Mesothelial cell of epicardium (in vitro differentiated cells): ENCODE results near the gene STX4. TPM values are rescaled to one million over a fixed set of nuclear protein-coding genes. Genes with fewer than 3 reads are reported as not detected.

Source experiments
- DNase-seq, 2 experiments: peaks; one replicate each; pipeline ENCODE4 v3.0.0; 2021; ENCODE audit warnings: low spot score in 2 of 2; ENCODE audit not compliant: unreplicated experiment in 2 of 2
- H3K27ac Mint-ChIP-seq: 2 replicates; pipeline ENCODE4 v1.8.0; 2021; ENCODE audit warnings: mixed read lengths
- H3K27me3 Mint-ChIP-seq: 2 replicates; pipeline ENCODE4 v1.8.0; 2021; ENCODE audit warnings: low read depth, mixed read lengths
- H3K36me3 Mint-ChIP-seq: 2 replicates; pipeline ENCODE4 v1.8.0; 2021; ENCODE audit warnings: mixed read lengths
- H3K4me1 Mint-ChIP-seq: 2 replicates; pipeline ENCODE4 v1.8.0; 2021; ENCODE audit warnings: mixed read lengths
- H3K4me3 Mint-ChIP-seq: 2 replicates; pipeline ENCODE4 v1.8.0; 2021; ENCODE audit warnings: mild to moderate bottlenecking, moderate library complexity, mixed read lengths
- H3K9me3 Mint-ChIP-seq: 2 replicates; pipeline ENCODE4 v1.8.0; 2021; ENCODE audit warnings: mixed read lengths
- total RNA-seq: library from RNA; stranded (reverse); gene quantifications from 3 replicates; pipeline ENCODE4 v1.2.1, GENCODE V29; 2021
- TF ChIP-seq, protein P1 (sequence below): fragments of 200-600 bp; sonication (generic); IDR thresholded peaks from one replicate; pipeline ENCODE4 v1.5.0; 2021; ENCODE audit warnings: antibody characterized with exemption; ENCODE audit not compliant: unreplicated experiment

STX4 gene
- total RNA-seq, 1 donor from 2014 or later = 42.8 TPM

DNA sequence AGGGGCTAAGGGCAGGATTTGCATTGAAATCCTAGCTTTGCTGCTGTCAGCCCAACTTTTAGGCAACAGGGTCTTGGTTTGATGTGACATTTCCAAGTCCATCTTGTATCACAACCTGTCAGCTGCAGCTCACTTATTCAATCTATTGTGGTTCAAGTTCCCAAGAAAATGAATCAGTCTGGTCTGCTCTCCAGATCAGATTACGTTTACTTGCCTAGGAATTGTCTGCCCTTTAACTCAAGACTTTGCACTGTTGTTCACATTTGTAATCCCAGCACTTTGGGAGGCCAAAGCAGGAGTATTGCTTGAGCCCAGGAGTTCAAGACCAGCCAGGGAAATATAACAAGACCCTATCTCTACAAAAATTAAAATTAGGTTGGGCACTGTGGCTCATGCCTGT is 10.0 kb downstream of the STX4 start:
- H3K4me3 Mint-ChIP-seq = no peak overlapping the region
- peaks cover 2% of the 10 kb centered on the region for H3K27me3 Mint-ChIP-seq
- H3K4me1 Mint-ChIP-seq = no peaks in the 10 kb centered on the region
- TF ChIP-seq, protein P1, sequence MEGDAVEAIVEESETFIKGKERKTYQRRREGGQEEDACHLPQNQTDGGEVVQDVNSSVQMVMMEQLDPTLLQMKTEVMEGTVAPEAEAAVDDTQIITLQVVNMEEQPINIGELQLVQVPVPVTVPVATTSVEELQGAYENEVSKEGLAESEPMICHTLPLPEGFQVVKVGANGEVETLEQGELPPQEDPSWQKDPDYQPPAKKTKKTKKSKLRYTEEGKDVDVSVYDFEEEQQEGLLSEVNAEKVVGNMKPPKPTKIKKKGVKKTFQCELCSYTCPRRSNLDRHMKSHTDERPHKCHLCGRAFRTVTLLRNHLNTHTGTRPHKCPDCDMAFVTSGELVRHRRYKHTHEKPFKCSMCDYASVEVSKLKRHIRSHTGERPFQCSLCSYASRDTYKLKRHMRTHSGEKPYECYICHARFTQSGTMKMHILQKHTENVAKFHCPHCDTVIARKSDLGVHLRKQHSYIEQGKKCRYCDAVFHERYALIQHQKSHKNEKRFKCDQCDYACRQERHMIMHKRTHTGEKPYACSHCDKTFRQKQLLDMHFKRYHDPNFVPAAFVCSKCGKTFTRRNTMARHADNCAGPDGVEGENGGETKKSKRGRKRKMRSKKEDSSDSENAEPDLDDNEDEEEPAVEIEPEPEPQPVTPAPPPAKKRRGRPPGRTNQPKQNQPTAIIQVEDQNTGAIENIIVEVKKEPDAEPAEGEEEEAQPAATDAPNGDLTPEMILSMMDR = no peak
- no peak overlapping the region for H3K27ac Mint-ChIP-seq
- peaks cover 5% of the 10 kb centered on the region for H3K36me3 Mint-ChIP-seq
- no peak for DNase-seq
- H3K9me3 Mint-ChIP-seq = peaks cover 3% of the 10 kb centered on the region

DNA sequence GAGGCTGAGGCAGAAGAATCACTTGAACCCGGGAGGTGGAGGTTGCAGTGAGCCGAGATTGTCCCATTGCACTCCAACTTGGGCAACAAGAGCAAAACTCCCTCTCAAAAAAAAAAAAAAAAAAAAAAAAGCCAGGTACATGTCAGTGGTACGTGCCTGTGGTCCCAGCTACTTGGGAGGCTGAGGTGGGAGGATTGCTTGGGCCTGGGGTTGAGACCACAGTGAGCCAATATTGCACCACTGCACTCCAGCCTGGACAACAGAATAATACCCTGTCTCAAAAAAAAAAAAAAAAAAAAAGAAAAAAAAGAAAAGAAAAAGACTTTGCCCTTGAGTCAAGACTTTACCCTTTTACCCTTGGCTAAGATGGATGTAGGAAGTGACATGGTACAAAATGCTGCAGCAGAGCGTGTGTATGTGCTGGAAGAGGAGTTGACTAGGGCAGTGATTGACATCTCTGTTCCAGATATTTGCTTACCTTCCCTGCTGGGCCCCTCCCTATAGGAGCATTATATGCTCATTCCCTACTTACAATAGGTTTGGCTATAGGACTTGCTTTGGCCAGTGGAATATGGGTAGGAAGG is 10.6 kb downstream of the STX4 start:
- no peak for DNase-seq
- H3K27ac Mint-ChIP-seq = no peak overlapping the region
- TF ChIP-seq, protein P1 = no peak
- H3K4me3 Mint-ChIP-seq = no peak overlapping the region
- H3K4me1 Mint-ChIP-seq = no peaks in the 10 kb centered on the region
- peaks cover 5% of the 10 kb centered on the region for H3K36me3 Mint-ChIP-seq
- peaks cover 2% of the 10 kb centered on the region for H3K27me3 Mint-ChIP-seq
- peaks cover 3% of the 10 kb centered on the region for H3K9me3 Mint-ChIP-seq

DNA sequence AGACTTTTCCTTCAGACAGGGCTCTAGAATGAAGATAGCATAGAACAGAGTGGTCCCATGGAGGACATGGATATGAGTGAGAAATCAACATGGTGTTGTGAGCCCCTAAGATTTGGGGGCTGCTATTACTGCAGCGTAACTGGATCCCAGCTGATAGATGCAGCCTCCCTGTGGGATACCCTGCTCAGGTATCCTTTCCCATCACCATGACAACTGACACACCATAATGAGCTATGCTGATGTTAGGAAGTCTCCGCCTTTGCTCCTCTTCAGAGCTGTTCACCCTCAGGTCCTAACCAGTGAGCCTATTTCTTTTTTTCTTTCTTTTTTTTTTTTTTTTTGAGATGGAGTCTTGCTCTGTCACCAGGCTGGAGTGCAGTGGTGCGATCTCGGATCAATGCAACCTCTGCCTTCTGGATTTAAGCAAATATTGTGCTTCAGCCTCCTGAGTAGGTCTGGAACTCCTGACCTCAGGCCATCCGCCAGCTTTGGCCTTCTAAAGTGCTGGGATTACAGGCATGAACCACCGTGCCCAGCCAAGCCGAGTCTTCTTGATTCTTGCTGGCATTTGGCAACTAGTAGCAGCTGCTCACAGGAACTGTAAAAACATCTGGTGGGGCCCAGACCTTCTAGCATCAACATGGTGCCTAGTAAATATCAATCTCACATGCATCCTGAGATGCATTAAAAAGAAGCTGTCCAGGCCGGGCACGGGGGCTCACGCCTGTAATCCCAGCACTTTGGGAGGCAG is 17.1 kb downstream of the STX4 start:
- H3K4me3 Mint-ChIP-seq = no peak overlapping the region
- H3K27me3 Mint-ChIP-seq = peaks cover 2% of the 10 kb centered on the region
- no peaks in the 10 kb centered on the region for H3K4me1 Mint-ChIP-seq
- no peak overlapping the region for H3K27ac Mint-ChIP-seq
- peaks cover 7% of the 10 kb centered on the region for H3K9me3 Mint-ChIP-seq
- H3K36me3 Mint-ChIP-seq = no peaks in the 10 kb centered on the region
- no peak for DNase-seq
- TF ChIP-seq, protein P1 = no peak

DNA sequence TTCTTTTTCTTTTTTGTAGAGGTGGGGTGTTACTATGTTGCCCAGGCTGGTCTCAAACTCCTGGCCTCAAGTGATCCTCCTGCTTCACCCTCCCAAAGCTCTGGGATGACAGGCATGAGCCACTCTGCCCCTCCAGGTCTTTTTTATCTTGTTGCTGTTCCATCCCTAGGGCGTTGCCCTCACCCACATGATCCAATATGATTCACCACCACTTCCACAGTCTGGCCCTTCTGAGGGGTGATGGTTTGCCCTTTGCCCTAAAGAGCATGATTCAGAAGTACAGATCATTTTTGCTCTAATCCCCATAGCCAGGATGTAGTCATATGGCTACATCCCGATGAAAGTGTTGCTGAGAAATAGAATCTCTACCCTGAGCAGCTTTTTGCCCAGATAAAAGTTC is 18.8 kb downstream of the STX4 start:
- DNase-seq = no peak
- Mint-ChIP-seq H3K4me3 (no peak overlapping the region), H3K36me3 (no peaks in the 10 kb centered on the region), H3K4me1 (no peaks in the 10 kb centered on the region), H3K9me3 (peaks cover 4% of the 10 kb centered on the region), H3K27ac (no peak overlapping the region), H3K27me3 (no peaks in the 10 kb centered on the region)
- TF ChIP-seq, protein P1 = no peak

DNA sequence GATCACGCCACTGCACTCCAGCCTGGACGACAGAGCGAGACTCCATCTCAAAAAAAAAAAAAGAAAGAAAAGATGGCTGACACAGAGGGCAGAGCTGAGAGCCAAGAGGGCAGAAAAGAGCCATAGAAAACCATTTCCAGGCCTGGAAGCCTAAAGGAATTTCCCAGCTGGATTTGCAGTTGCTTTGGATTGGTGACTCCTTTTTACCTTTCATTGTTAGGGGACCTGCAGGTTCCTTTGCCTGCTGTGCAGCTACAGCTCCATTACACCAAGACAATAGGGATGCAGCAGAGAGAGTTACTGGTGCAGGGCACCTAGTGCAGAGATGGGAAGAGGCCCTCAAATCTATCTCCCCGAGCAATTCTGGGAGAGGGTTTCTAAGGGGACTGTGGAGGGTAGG is 22.3 kb downstream of the STX4 start:
- Mint-ChIP-seq H3K27me3 (no peaks in the 10 kb centered on the region), H3K4me1 (no peaks in the 10 kb centered on the region), H3K9me3 (peaks cover 4% of the 10 kb centered on the region), H3K36me3 (peaks cover 7% of the 10 kb centered on the region), H3K27ac (no peak overlapping the region), H3K4me3 (no peak overlapping the region)
- TF ChIP-seq, protein P1 = no peak
- DNase-seq = no peak
